ENCODE results near the gene CLCN4. TPM values are rescaled to one million over a fixed set of nuclear protein-coding genes. Genes with fewer than 3 reads are reported as not detected.

CLCN4 gene
- total RNA-seq, 1 donor from 2014 or later = 5.7 TPM

Other genes starting within 250 kb of the CLCN4 start
- 0.19 and 0.35 TPM in 2 replicates for gene CLDN34, start 189.6 kb upstream of the CLCN4 start, total RNA-seq